HEK293 (cell line): ENCODE measurements around the gene RALY.

Source experiments
- CTCF ChIA-PET: fragments of 350-600 bp; formaldehyde crosslinking; extraction: SDS; loops from one replicate; lab custom pipeline; 2021; ENCODE audit warnings: antibody characterized with exemption; lab: Yijun Ruan, JAX
- POLR2A ChIA-PET: fragments of 300-600 bp; formaldehyde crosslinking; extraction: SDS; loops from one replicate; lab custom pipeline; 2020; ENCODE audit warnings: antibody characterized with exemption, inconsistent platforms; lab: Yijun Ruan, JAX
- H3K27ac ChIP-seq: fragments of 200-500 bp; sonication (Bioruptor generic); 2 replicates; pipeline ENCODE4 v1.5.1; 2014; ENCODE audit warnings: low read depth, low read length, control low read depth, inconsistent platforms; ENCODE audit errors: extremely low read depth
- H3K36me3 ChIP-seq, 2 experiments: fragments of 200-500 bp in 1 of 2; sonication (Bioruptor generic) in 1 of 2; 1 replicate in 1 of 2; 2 replicates in 1 of 2; pipeline ENCODE4 v1.5.1; 2014 to 2017; ENCODE audit warnings: inconsistent platforms in 2 of 2, low read length in 2 of 2; ENCODE audit not compliant: control insufficient read depth in 2 of 2, insufficient read depth in 1 of 2
- H3K4me1 ChIP-seq: fragments of 200-500 bp; sonication (Bioruptor generic); 2 replicates; pipeline ENCODE4 v1.5.1; 2014; ENCODE audit warnings: mild to moderate bottlenecking, low read length, inconsistent platforms; ENCODE audit not compliant: control insufficient read depth, insufficient read depth
- H3K4me3 ChIP-seq: 2 replicates; pipeline ENCODE4 v1.5.1; 2011; ENCODE audit warnings: low read depth, mild to moderate bottlenecking, control low read depth, low read length, moderate library complexity
- H3K9me3 ChIP-seq: fragments of 200-500 bp; sonication (Bioruptor generic); 2 replicates; pipeline ENCODE4 v1.5.1; 2014; ENCODE audit warnings: low read depth, low read length, inconsistent platforms; ENCODE audit not compliant: control insufficient read depth, insufficient read depth
- EGR2 ChIP-seq: fragments of 450-650 bp; formaldehyde crosslinking; IDR thresholded peaks from 2 replicates; pipeline ENCODE4 v1.5.1; 2016; ENCODE audit warnings: low read depth, missing biosample characterization, missing genetic modification characterization
- GFI1B ChIP-seq: fragments of 450-650 bp; formaldehyde crosslinking; IDR thresholded peaks from 2 replicates; pipeline ENCODE4 v1.5.1; 2016; ENCODE audit warnings: missing biosample characterization, missing genetic modification characterization
- GLI4 ChIP-seq: fragments of 450-650 bp; formaldehyde crosslinking; IDR thresholded peaks from 2 replicates; pipeline ENCODE4 v1.5.1; 2016; ENCODE audit warnings: missing biosample characterization, missing genetic modification characterization
- HOXC10 ChIP-seq: sonication (generic); formaldehyde crosslinking; IDR thresholded peaks from 2 replicates; pipeline ENCODE4 v1.8.1; 2023; ENCODE audit warnings: mild to moderate bottlenecking, missing genetic modification reagents
- SETDB1 ChIP-seq: IDR thresholded peaks from one replicate; pipeline ENCODE4 v1.6.1; 2017; ENCODE audit warnings: mild to moderate bottlenecking, low read length, moderate library complexity, mixed read lengths; ENCODE audit not compliant: insufficient read length
- TCF7L2 ChIP-seq: IDR thresholded peaks from 2 replicates; pipeline ENCODE4 v1.6.1; 2011; ENCODE audit warnings: low read depth, mild to moderate bottlenecking, inconsistent platforms, low read length, moderate library complexity, borderline replicate concordance
- YY1 ChIP-seq: fragments of 450-650 bp; formaldehyde crosslinking; IDR thresholded peaks from 2 replicates; pipeline ENCODE4 v1.5.1; 2018; ENCODE audit warnings: missing biosample characterization, missing genetic modification characterization
- ZBTB20 ChIP-seq: fragments of 450-650 bp; formaldehyde crosslinking; IDR thresholded peaks from 2 replicates; pipeline ENCODE4 v1.5.1; 2016; ENCODE audit warnings: missing biosample characterization, missing genetic modification characterization
- ZIC2 ChIP-seq: fragments of 450-650 bp; formaldehyde crosslinking; IDR thresholded peaks from 2 replicates; pipeline ENCODE4 v1.5.1; 2016; ENCODE audit warnings: missing biosample characterization, missing genetic modification characterization
- ZNF202 ChIP-seq: fragments of 450-650 bp; formaldehyde crosslinking; IDR thresholded peaks from 2 replicates; pipeline ENCODE4 v1.5.1; 2016; ENCODE audit warnings: missing biosample characterization, missing genetic modification characterization, borderline replicate concordance
- ZNF214 ChIP-seq: fragments of 450-650 bp; formaldehyde crosslinking; IDR thresholded peaks from 2 replicates; pipeline ENCODE4 v1.5.1; 2017; ENCODE audit warnings: missing biosample characterization, mild to moderate bottlenecking, missing genetic modification characterization, borderline replicate concordance
- ZNF548 ChIP-seq: fragments of 450-650 bp; formaldehyde crosslinking; IDR thresholded peaks from 2 replicates; pipeline ENCODE4 v1.5.1; 2016; ENCODE audit warnings: missing biosample characterization, missing genetic modification characterization
- ZNF558 ChIP-seq: fragments of 450-650 bp; formaldehyde crosslinking; IDR thresholded peaks from 2 replicates; pipeline ENCODE4 v1.5.1; 2016; ENCODE audit warnings: missing biosample characterization, missing genetic modification characterization
- ZNF626 ChIP-seq: fragments of 450-650 bp; sonication (Bioruptor Pico); formaldehyde crosslinking; IDR thresholded peaks from 2 replicates; pipeline ENCODE4 v1.5.1; 2018; ENCODE audit warnings: missing biosample characterization, missing genetic modification characterization, inconsistent platforms
- ZSCAN16 ChIP-seq: fragments of 450-650 bp; formaldehyde crosslinking; IDR thresholded peaks from 2 replicates; pipeline ENCODE4 v1.5.1; 2016; ENCODE audit warnings: missing biosample characterization, missing genetic modification characterization
- ZSCAN30 ChIP-seq: fragments of 450-650 bp; IDR thresholded peaks from 2 replicates; pipeline ENCODE4 v1.5.1; 2018; ENCODE audit warnings: missing biosample characterization, mild to moderate bottlenecking, missing genetic modification characterization, moderate library complexity
- TF ChIP-seq, protein P1 (sequence below): fragments of 450-650 bp; formaldehyde crosslinking; IDR thresholded peaks from 2 replicates; pipeline ENCODE4 v1.5.1; 2016; ENCODE audit warnings: missing biosample characterization, missing genetic modification characterization
- TF ChIP-seq, protein P2 (sequence below): fragments of 450-650 bp; formaldehyde crosslinking; IDR thresholded peaks from 2 replicates; pipeline ENCODE4 v1.5.1; 2016; ENCODE audit warnings: missing biosample characterization, missing genetic modification characterization
- TF ChIP-seq, protein P3 (sequence below): fragments of 450-650 bp; formaldehyde crosslinking; IDR thresholded peaks from 2 replicates; pipeline ENCODE4 v1.5.1; 2016; ENCODE audit warnings: missing biosample characterization, missing genetic modification characterization
- TF ChIP-seq, protein P4 (sequence below): fragments of 450-650 bp; formaldehyde crosslinking; IDR thresholded peaks from 2 replicates; pipeline ENCODE4 v1.5.1; 2017; ENCODE audit warnings: missing biosample characterization, missing genetic modification characterization
- TF ChIP-seq, protein P5 (sequence below): fragments of 450-650 bp; formaldehyde crosslinking; IDR thresholded peaks from 2 replicates; pipeline ENCODE4 v1.5.1; 2016; ENCODE audit warnings: missing biosample characterization, missing genetic modification characterization

RALY gene

DNA sequence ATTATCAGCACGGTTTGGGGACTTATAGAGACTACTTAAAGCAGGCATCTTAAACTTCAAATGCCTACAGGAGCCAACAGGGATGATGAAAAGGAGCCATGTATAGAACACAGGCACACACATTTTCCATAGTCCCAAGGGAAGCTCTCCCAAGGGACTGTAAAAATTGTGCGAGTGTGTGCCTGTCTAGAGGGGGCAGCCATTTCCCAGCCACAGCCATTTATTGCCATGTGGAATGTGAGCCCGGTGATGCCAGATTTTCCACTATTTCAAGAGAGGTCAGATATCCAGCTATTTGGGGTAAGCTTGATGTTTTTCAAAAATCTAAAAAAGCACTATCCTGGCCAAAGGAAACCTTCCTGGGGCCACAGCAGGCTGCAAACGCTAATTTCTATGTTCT, 24.1 kb upstream of the RALY start:
- ChIA-PET POLR2A (no interaction called here), CTCF (no interaction called here)
- H3K27ac ChIP-seq: no peak overlapping the region

DNA sequence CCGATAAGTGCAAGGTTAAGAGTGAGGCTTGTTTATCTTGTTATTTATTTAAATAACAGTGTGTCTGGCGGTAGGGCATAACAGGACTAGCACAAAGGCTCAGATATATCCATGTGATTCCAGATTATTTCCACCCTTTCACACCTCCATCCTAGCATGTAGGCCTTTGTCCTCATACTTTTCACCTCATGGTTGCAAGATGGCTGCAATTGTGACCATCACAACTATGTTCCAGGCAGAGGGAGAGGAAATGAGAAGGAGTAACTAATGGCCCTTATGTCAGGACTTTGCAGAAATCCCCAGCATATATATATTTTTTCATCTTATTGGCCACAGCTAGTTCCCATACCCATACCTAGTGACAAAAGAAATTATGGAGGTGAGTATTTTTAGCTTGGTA, 23.5 kb upstream of the RALY start:
- H3K4me3 ChIP-seq: no peak overlapping the region
- ChIA-PET CTCF (no interaction called here), POLR2A (no interaction called here)
- H3K9me3 ChIP-seq: no peaks in the 10 kb centered on the region
- TF ChIP-seq, protein P1, sequence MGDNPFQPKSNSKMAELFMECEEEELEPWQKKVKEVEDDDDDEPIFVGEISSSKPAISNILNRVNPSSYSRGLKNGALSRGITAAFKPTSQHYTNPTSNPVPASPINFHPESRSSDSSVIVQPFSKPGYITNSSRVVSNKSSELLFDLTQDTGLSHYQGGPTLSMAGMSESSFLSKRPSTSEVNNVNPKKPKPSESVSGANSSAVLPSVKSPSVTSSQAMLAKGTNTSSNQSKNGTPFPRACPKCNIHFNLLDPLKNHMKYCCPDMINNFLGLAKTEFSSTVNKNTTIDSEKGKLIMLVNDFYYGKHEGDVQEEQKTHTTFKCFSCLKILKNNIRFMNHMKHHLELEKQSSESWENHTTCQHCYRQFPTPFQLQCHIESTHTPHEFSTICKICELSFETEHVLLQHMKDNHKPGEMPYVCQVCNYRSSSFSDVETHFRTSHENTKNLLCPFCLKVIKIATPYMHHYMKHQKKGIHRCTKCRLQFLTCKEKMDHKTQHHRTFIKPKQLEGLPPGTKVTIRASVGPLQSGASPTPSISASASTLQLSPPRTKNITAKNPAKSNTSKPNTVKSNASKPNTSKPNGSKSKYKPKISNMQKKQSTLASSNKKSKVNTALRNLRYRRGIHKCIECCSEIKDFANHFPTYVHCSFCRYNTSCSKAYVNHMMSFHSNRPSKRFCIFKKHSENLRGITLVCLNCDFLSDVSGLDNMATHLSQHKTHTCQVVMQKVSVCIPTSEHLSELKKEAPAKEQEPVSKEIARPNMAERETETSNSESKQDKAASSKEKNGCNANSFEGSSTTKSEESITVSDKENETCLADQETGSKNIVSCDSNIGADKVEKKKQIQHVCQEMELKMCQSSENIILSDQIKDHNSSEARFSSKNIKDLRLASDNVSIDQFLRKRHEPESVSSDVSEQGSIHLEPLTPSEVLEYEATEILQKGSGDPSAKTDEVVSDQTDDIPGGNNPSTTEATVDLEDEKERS (tag by site-specific recombination): peak; percentile 70; the same call in 1 of the 2 replicates
- TF ChIP-seq ZNF214 (no peak), SETDB1 (peak; percentile 25)
- H3K36me3 ChIP-seq: no peaks in the 10 kb centered on the region
- no peak overlapping the region for H3K27ac ChIP-seq
- no peaks in the 10 kb centered on the region for H3K4me1 ChIP-seq

More for the DNA sequence above, 24.1 kb upstream of the RALY start:
- H3K4me1 ChIP-seq: no peaks in the 10 kb centered on the region
- H3K4me3 ChIP-seq: no peak overlapping the region
- TF ChIP-seq ZIC2 (tag by site-specific recombination) (no peak), ZNF626 (no peak), SETDB1 (no peak), ZNF202 (no peak), ZNF548 (no peak), EGR2 (tag by site-specific recombination) (no peak), ZBTB20 (tag by site-specific recombination) (no peak), GLI4 (no peak), TCF7L2 (no peak), GFI1B (tag by site-specific recombination) (no peak), ZSCAN30 (tag by site-specific recombination) (no peak)
- TF ChIP-seq, protein P2, sequence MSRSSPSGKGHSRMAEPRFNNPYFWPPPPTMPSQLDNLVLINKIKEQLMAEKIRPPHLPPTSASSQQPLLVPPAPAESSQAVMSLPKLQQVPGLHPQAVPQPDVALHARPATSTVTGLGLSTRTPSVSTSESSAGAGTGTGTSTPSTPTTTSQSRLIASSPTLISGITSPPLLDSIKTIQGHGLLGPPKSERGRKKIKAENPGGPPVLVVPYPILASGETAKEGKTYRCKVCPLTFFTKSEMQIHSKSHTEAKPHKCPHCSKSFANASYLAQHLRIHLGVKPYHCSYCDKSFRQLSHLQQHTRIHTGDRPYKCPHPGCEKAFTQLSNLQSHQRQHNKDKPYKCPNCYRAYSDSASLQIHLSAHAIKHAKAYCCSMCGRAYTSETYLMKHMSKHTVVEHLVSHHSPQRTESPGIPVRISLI: no peak
- H3K9me3 ChIP-seq: no peaks in the 10 kb centered on the region
- H3K36me3 ChIP-seq: no peaks in the 10 kb centered on the region

DNA sequence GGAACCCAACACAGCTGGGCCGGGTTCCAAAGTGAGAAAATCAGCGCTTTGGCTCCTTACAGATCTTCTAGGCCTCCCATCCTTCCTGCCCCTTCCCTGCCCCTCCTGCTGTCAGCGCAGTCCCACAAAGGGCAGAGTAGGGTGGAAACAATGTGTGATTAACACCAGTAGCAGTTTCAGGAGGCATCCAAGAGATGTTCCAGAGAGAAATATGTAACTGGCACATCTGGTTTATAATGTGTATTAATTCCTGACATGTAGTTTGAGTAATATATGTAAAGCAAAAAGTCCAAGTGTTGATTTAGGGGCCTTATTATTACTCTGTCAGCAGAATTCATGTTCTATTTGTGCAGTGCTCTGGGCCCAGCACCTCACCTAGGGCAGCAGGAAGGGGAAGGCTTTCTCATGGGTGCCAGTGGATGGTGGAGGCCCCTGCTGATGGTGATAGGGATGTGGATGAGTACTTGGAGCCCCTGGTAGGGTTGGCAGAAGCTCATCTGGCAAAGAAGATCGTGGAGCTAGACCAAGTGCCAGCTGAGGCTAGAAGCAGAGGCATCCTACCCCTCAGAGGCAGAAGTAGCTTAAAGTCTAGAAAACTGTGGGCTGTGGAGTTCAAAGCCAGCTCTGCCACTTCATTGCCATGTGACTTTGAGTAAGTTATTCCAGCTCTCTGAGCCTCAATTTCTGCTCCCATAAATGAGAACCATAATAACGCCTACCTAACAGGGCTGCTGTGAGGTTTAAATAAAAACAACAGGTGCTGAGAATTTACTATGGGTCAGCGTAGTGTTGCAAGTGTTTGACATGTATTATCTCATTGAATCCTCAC, 22.4 kb upstream of the RALY start:
- ChIA-PET CTCF (interaction anchor here (0.6 kb wide), 2 partner anchors 158 to 169 kb away, joined by 3 to 5 read pairs; no protein-coding TSS in a partner anchor), POLR2A (interaction anchor here (0.6 kb wide), 1 partner anchor 11 kb away, joined by 3 read pairs; no protein-coding TSS in a partner anchor)
- Histone ChIP-seq H3K4me3 (no peak overlapping the region), H3K4me1 (no peaks in the 10 kb centered on the region), H3K27ac (no peak overlapping the region), H3K36me3 (no peaks in the 10 kb centered on the region), H3K9me3 (no peaks in the 10 kb centered on the region)
- TF ChIP-seq ZSCAN16 (tag by site-specific recombination) (no peak), YY1 (tag by site-specific recombination) (no peak), ZNF558 (tag by site-specific recombination) (no peak), HOXC10 (CRISPR knock-in tag) (no peak)
- TF ChIP-seq, protein P3, sequence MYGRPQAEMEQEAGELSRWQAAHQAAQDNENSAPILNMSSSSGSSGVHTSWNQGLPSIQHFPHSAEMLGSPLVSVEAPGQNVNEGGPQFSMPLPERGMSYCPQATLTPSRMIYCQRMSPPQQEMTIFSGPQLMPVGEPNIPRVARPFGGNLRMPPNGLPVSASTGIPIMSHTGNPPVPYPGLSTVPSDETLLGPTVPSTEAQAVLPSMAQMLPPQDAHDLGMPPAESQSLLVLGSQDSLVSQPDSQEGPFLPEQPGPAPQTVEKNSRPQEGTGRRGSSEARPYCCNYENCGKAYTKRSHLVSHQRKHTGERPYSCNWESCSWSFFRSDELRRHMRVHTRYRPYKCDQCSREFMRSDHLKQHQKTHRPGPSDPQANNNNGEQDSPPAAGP: no peak
- TF ChIP-seq, protein P4, sequence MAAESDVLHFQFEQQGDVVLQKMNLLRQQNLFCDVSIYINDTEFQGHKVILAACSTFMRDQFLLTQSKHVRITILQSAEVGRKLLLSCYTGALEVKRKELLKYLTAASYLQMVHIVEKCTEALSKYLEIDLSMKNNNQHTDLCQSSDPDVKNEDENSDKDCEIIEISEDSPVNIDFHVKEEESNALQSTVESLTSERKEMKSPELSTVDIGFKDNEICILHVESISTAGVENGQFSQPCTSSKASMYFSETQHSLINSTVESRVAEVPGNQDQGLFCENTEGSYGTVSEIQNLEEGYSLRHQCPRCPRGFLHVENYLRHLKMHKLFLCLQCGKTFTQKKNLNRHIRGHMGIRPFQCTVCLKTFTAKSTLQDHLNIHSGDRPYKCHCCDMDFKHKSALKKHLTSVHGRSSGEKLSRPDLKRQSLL: no peak
- TF ChIP-seq, protein P5, sequence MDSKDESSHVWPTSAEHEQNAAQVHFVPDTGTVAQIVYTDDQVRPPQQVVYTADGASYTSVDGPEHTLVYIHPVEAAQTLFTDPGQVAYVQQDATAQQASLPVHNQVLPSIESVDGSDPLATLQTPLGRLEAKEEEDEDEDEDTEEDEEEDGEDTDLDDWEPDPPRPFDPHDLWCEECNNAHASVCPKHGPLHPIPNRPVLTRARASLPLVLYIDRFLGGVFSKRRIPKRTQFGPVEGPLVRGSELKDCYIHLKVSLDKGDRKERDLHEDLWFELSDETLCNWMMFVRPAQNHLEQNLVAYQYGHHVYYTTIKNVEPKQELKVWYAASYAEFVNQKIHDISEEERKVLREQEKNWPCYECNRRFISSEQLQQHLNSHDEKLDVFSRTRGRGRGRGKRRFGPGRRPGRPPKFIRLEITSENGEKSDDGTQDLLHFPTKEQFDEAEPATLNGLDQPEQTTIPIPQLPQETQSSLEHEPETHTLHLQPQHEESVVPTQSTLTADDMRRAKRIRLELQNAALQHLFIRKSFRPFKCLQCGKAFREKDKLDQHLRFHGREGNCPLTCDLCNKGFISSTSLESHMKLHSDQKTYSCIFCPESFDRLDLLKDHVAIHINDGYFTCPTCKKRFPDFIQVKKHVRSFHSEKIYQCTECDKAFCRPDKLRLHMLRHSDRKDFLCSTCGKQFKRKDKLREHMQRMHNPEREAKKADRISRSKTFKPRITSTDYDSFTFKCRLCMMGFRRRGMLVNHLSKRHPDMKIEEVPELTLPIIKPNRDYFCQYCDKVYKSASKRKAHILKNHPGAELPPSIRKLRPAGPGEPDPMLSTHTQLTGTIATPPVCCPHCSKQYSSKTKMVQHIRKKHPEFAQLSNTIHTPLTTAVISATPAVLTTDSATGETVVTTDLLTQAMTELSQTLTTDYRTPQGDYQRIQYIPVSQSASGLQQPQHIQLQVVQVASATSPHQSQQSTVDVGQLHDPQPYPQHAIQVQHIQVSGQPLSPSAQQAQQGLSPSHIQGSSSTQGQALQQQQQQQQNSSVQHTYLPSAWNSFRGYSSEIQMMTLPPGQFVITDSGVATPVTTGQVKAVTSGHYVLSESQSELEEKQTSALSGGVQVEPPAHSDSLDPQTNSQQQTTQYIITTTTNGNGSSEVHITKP: no peak
